22Rv1 (cell line): ENCODE measurements around the gene ANKRD60.

Experiments
- ZFX ChIP-seq: fragments of 450-650 bp; IDR thresholded peaks from 2 replicates; pipeline ENCODE4 v1.6.1; 2017; ENCODE audit warnings: antibody characterized with exemption, borderline replicate concordance
- TF ChIP-seq, protein P1 (sequence below): fragments of 450-650 bp; IDR thresholded peaks from 2 replicates; pipeline ENCODE4 v1.5.1; 2017; ENCODE audit warnings: mild to moderate bottlenecking

DNA sequence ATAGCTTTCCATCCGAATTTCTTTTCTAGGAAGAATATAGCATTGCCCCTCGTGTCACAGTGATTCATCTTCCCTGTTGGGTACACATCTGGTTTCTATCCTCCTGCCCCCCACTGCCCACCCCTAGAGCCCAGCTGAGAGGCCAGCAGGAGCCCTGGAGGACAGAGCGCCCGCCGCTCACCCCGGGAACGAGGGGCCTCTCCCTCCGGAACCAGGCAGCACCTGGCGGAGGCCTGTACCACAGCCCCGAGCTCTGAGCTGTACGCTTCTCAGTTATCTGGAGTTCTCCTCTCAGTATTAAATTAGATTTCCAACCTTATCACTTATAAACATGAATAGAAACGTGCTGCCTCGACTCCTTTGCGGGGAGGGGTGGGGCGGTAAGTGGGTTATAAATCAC is 6.0 kb downstream of the ANKRD60 start:
- TF ChIP-seq, protein P1, sequence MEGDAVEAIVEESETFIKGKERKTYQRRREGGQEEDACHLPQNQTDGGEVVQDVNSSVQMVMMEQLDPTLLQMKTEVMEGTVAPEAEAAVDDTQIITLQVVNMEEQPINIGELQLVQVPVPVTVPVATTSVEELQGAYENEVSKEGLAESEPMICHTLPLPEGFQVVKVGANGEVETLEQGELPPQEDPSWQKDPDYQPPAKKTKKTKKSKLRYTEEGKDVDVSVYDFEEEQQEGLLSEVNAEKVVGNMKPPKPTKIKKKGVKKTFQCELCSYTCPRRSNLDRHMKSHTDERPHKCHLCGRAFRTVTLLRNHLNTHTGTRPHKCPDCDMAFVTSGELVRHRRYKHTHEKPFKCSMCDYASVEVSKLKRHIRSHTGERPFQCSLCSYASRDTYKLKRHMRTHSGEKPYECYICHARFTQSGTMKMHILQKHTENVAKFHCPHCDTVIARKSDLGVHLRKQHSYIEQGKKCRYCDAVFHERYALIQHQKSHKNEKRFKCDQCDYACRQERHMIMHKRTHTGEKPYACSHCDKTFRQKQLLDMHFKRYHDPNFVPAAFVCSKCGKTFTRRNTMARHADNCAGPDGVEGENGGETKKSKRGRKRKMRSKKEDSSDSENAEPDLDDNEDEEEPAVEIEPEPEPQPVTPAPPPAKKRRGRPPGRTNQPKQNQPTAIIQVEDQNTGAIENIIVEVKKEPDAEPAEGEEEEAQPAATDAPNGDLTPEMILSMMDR, result no peak
- TF ChIP-seq ZFX, result no peak
